Mesenchymal stem cell (in vitro differentiated cells and primary cell): ENCODE data around the gene NXPE4.
"Not testable (repeated sequence)": the region's sequence is repeated elsewhere in the genome, so short reads cannot be mapped to it uniquely, and the experiment has no call there.

ENCODE experiments used
- DNase-seq: peaks from one replicate; pipeline ENCODE4 v3.0.0-alpha.2; 2013
- H2AFZ ChIP-seq: one replicate; pipeline ENCODE4 v1.6.1; 2013; ENCODE audit warnings: low read depth, mild to moderate bottlenecking, control low read depth, inconsistent platforms, low read length, moderate library complexity
- H2AK5ac ChIP-seq: 2 replicates; pipeline ENCODE4 v1.6.1; 2013; ENCODE audit warnings: low read length, moderate library complexity, mild to moderate bottlenecking, inconsistent platforms; ENCODE audit not compliant: severe bottlenecking
- H2BK120ac ChIP-seq: one replicate; pipeline ENCODE4 v1.6.1; 2013; ENCODE audit warnings: low read depth, mild to moderate bottlenecking, inconsistent platforms, low read length, moderate library complexity
- H2BK12ac ChIP-seq, 2 experiments: one replicate each; pipeline ENCODE4 v1.6.1; 2013; ENCODE audit warnings: inconsistent platforms in 2 of 2, low read length in 2 of 2, mild to moderate bottlenecking in 2 of 2, moderate library complexity in 2 of 2, control low read depth in 1 of 2
- H2BK15ac ChIP-seq: one replicate; pipeline ENCODE4 v1.6.1; 2013; ENCODE audit warnings: mild to moderate bottlenecking, low read depth, inconsistent platforms; ENCODE audit not compliant: poor library complexity, severe bottlenecking
- H2BK5ac ChIP-seq: 2 replicates; pipeline ENCODE4 v1.6.1; 2013; ENCODE audit warnings: low read depth, mild to moderate bottlenecking, low read length, control low read depth, inconsistent platforms; ENCODE audit not compliant: poor library complexity, severe bottlenecking
- H3K14ac ChIP-seq, 2 experiments: one replicate each; pipeline ENCODE4 v1.6.1; 2013; ENCODE audit warnings: inconsistent platforms in 2 of 2, low read length in 2 of 2, control low read depth in 1 of 2, mild to moderate bottlenecking in 1 of 2, moderate library complexity in 1 of 2
- H3K18ac ChIP-seq, 2 experiments: one replicate each; pipeline ENCODE4 v1.6.1; 2013; ENCODE audit warnings: inconsistent platforms in 2 of 2, low read length in 2 of 2, control low read depth in 1 of 2, low read depth in 1 of 2, mild to moderate bottlenecking in 1 of 2
- H3K23ac ChIP-seq, 2 experiments: one replicate each; pipeline ENCODE4 v1.6.1; 2013; ENCODE audit warnings: inconsistent platforms in 2 of 2, low read length in 2 of 2, mild to moderate bottlenecking in 2 of 2, moderate library complexity in 2 of 2, control low read depth in 1 of 2
- H3K27ac ChIP-seq: 2 replicates; pipeline ENCODE4 v1.5.1; 2013; ENCODE audit warnings: mild to moderate bottlenecking, moderate library complexity, low read length, control low read depth, inconsistent platforms; ENCODE audit not compliant: poor library complexity, severe bottlenecking
- H3K27me3 ChIP-seq, 2 experiments: 2 replicates each; pipeline versions ENCODE4 v1.6.1 to v1.7.0; 2013; ENCODE audit warnings: low read length in 2 of 2, mild to moderate bottlenecking in 2 of 2, moderate library complexity in 2 of 2, control low read depth in 1 of 2, inconsistent platforms in 1 of 2; ENCODE audit not compliant: control insufficient read depth in 1 of 2, insufficient read depth in 1 of 2
- H3K36me3 ChIP-seq, 2 experiments: 2 replicates each; pipeline versions ENCODE4 v1.6.1 to v1.7.0; 2013; ENCODE audit warnings: low read length in 2 of 2, control low read depth in 1 of 2, inconsistent platforms in 1 of 2, low read depth in 1 of 2, mild to moderate bottlenecking in 1 of 2; ENCODE audit not compliant: insufficient read depth in 2 of 2, control insufficient read depth in 1 of 2
- H3K4ac ChIP-seq, 2 experiments: one replicate each; pipeline ENCODE4 v1.6.1; 2013; ENCODE audit warnings: inconsistent platforms in 2 of 2, low read length in 2 of 2, mild to moderate bottlenecking in 2 of 2, moderate library complexity in 2 of 2, control low read depth in 1 of 2, low read depth in 1 of 2
- H3K4me1 ChIP-seq: 2 replicates; pipeline ENCODE4 v1.6.1; 2013; ENCODE audit warnings: low read depth, low read length, control low read depth; ENCODE audit not compliant: control insufficient read depth, insufficient read depth
- H3K4me2 ChIP-seq: 2 replicates; pipeline ENCODE4 v1.6.1; 2013; ENCODE audit warnings: low read length, mild to moderate bottlenecking, inconsistent platforms; ENCODE audit not compliant: poor library complexity, severe bottlenecking
- H3K4me3 ChIP-seq, 2 experiments: 2 replicates each; pipeline versions ENCODE4 v1.5.1 to v1.7.0; 2013; ENCODE audit warnings: low read length in 2 of 2, mild to moderate bottlenecking in 2 of 2, control low read depth in 1 of 2, low read depth in 1 of 2; ENCODE audit not compliant: insufficient read depth in 1 of 2
- H3K79me1 ChIP-seq: replicated peaks from 2 replicates; pipeline ENCODE4 v1.6.1; 2013; ENCODE audit warnings: mild to moderate bottlenecking, control low read depth, low read length, inconsistent platforms; ENCODE audit not compliant: poor library complexity, severe bottlenecking
- H3K9ac ChIP-seq: 2 replicates; pipeline ENCODE4 v1.7.0; 2013; ENCODE audit warnings: mild to moderate bottlenecking, low read length, moderate library complexity
- H3K9me3 ChIP-seq: 2 replicates; pipeline ENCODE4 v1.7.0; 2013; ENCODE audit warnings: mild to moderate bottlenecking, low read length; ENCODE audit not compliant: control insufficient read depth
- H4K8ac ChIP-seq: one replicate; pipeline ENCODE4 v1.6.1; 2013; ENCODE audit warnings: inconsistent platforms, mild to moderate bottlenecking, low read length, moderate library complexity
- H4K91ac ChIP-seq: one replicate; pipeline ENCODE4 v1.6.1; 2013; ENCODE audit warnings: mild to moderate bottlenecking, low read length, inconsistent platforms
- WGBS: methylation state at CpG from one replicate; pipeline ENCODE4 v1.1.7; 2013; ENCODE audit warnings: mixed read lengths; 5-methylcytosine and 5-hydroxymethylcytosine counted together

NXPE4 gene

DNA sequence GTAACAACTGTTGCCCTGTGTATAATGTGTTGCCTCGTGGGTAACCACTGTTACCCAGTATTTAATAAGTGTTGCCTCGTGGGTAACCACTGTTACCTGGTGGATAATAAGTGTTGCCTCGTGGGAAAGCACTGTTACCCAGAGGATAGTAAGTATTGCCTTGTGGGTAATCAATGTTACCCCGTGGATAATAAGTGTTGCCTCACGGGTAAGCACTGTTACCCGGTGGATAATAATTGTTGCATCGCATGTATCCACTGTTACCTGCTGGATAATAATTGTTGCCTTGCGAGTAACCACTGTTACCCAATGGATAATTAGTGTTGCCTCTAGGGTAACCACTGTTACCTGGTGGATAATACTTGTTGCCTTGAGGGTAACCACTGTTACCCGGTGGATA is 17.1 kb upstream of the NXPE4 start:
- no peaks in the 10 kb centered on the region for H3K9me3 ChIP-seq
- H3K27me3 ChIP-seq: no peaks in the 10 kb centered on the region
- no peak overlapping the region for H3K9ac ChIP-seq
- no peak overlapping the region for H2BK12ac ChIP-seq
- H3K14ac ChIP-seq: no peak overlapping the region
- H4K8ac ChIP-seq: no peak overlapping the region
- no peak for DNase-seq
- no peak overlapping the region for H2BK5ac ChIP-seq
- no peak overlapping the region for H3K4me2 ChIP-seq
- no peak overlapping the region for H3K4me3 ChIP-seq
- no peak overlapping the region for H2BK15ac ChIP-seq
- H3K27ac ChIP-seq: no peak overlapping the region
- no peak overlapping the region for H2AK5ac ChIP-seq
- no peaks in the 10 kb centered on the region for H3K4me1 ChIP-seq
- no peak overlapping the region for H3K4ac ChIP-seq
- H3K18ac ChIP-seq: no peak overlapping the region
- H2AFZ ChIP-seq: no peak overlapping the region
- H3K36me3 ChIP-seq: no peaks in the 10 kb centered on the region
- WGBS: 89% methylated on average over 9 of the region's 9 CpGs
- H3K23ac ChIP-seq: no peak overlapping the region
- no peak overlapping the region for H2BK120ac ChIP-seq
- H4K91ac ChIP-seq: no peak overlapping the region
- no peaks in the 10 kb centered on the region for H3K79me1 ChIP-seq

DNA sequence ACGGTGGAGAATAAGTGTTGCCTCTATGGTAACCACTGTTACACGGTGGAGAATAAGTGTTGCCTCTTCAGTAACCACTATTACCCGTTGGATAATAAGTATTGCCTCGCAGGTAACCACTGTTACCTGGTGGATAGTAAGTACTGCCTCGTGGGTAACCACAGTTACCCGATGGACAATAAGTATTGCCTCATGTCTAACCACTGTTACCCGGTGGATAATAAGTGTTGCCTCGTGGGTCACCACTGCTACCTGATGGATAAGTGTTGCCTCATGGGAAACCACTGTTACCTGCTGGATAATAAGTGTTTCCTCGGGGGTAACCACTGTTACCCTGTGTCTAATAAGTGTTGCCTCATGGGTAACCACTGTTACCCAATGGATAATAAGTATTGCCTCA is 16.6 kb upstream of the NXPE4 start:
- not testable (repeated sequence) for H3K27ac ChIP-seq, H3K14ac ChIP-seq, H3K36me3 ChIP-seq, H3K18ac ChIP-seq, H2BK5ac ChIP-seq, H2AFZ ChIP-seq, H2BK120ac ChIP-seq, H3K9ac ChIP-seq, H2BK12ac ChIP-seq, H3K4me1 ChIP-seq, H2BK15ac ChIP-seq, H3K4me3 ChIP-seq, H4K91ac ChIP-seq, H3K4me2 ChIP-seq, H3K9me3 ChIP-seq, H4K8ac ChIP-seq, H3K23ac ChIP-seq, DNase-seq, H2AK5ac ChIP-seq, H3K27me3 ChIP-seq, H3K79me1 ChIP-seq, H3K4ac ChIP-seq
- whole genome bisulfite sequencing: 87% methylated on average over 9 of the region's 9 CpGs

DNA sequence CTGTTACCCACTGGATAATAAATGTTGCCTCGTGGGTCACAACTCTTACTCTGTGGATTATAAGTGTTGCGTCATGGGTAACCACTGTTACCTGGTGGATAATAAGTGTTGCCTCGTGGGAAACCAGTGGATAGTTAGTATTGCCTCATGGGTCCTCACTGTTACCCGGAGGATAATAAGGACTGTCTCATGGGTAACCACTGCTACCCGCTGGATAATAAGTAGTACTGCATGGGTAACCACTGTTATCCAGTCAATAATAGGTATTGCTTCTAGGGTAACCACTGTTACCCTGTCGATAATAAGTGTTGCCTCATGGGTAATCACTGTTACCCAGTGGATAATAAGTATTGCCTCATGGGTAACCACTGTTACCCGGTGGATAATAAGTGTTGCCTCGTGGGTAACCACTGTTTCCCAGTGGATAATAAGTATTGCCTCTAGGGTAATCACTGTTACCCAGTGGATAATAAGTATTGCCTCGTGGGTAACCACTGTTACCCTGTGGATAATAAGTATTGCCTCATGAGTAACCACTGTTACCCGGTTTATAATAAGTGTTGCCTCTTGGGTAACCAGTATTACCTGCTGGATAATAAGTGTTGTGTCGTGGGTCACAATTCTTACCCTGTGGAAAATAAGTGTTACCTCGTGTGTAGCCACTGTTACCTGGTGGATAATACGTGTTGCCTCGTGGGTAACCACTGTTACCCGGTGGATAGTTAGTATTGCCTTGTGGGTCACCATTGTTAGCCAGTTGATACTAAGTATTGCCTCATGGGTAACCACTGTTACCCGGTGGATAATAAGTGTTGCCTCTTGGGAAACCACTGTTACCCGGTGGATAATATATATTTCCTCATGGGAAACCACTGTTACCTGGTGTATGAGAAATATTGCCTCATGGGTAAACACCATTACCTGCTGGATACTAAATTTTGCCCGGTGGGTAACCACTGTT is 15.7 kb upstream of the NXPE4 start:
- Histone ChIP-seq H3K27me3 (no peaks in the 10 kb centered on the region), H2BK12ac (no peak overlapping the region), H3K4me2 (no peak overlapping the region), H2BK120ac (no peak overlapping the region), H3K14ac (no peak overlapping the region), H3K4ac (no peak overlapping the region), H2BK5ac (no peak overlapping the region), H4K91ac (no peak overlapping the region), H3K79me1 (no peaks in the 10 kb centered on the region), H3K9me3 (no peaks in the 10 kb centered on the region), H3K36me3 (no peaks in the 10 kb centered on the region), H3K23ac (no peak overlapping the region), H3K9ac (no peak overlapping the region), H3K4me3 (no peak overlapping the region), H3K27ac (no peak overlapping the region), H2BK15ac (no peak overlapping the region), H4K8ac (no peak overlapping the region), H2AK5ac (no peak overlapping the region), H3K18ac (no peak overlapping the region), H3K4me1 (no peaks in the 10 kb centered on the region), H2AFZ (no peak overlapping the region)
- WGBS: 81% methylated on average over 18 of the region's 18 CpGs
- peak; percentile 24 for DNase-seq

DNA sequence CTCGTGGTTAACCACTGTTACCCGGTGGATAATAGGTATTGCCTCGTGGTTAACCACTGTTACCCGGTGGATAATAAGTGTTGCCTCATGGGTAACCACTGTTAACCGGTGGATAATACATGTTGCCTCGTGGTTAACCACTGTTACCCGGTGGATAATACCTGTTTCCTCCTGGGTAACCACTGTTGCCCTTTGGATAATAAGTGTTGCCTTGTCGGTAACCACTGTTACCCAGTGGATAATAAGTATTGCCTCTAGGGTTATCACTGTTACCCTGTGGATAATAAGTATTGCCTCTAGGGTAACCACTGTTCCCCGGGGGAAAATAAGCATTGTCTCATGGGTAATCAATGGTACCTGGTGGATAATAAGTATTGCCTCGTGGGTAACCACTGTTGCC is 15.0 kb upstream of the NXPE4 start:
- no peak overlapping the region for H3K14ac ChIP-seq
- H3K79me1 ChIP-seq: no peaks in the 10 kb centered on the region
- no peak overlapping the region for H2BK15ac ChIP-seq
- H2AK5ac ChIP-seq: no peak overlapping the region
- no peaks in the 10 kb centered on the region for H3K9me3 ChIP-seq
- H2BK120ac ChIP-seq: no peak overlapping the region
- no peak overlapping the region for H4K8ac ChIP-seq
- H3K9ac ChIP-seq: no peak overlapping the region
- no peak overlapping the region for H4K91ac ChIP-seq
- WGBS: 87% methylated on average over 10 of the region's 10 CpGs
- no peak overlapping the region for H3K27ac ChIP-seq
- H3K4me3 ChIP-seq: no peak overlapping the region
- no peaks in the 10 kb centered on the region for H3K4me1 ChIP-seq
- H3K18ac ChIP-seq: no peak overlapping the region
- no peak overlapping the region for H3K4ac ChIP-seq
- no peaks in the 10 kb centered on the region for H3K36me3 ChIP-seq
- H3K23ac ChIP-seq: no peak overlapping the region
- H3K4me2 ChIP-seq: no peak overlapping the region
- H2BK12ac ChIP-seq: no peak overlapping the region
- no peak overlapping the region for H2AFZ ChIP-seq
- no peak for DNase-seq
- H3K27me3 ChIP-seq: no peaks in the 10 kb centered on the region
- H2BK5ac ChIP-seq: no peak overlapping the region
